Hepatocyte (in vitro differentiated cells): Measurements from ENCODE around the gene RPGR. TPM values are rescaled to one million over a fixed set of nuclear protein-coding genes. Genes with fewer than 3 reads are reported as not detected.

Experiments
- DNase-seq: peaks from one replicate; pipeline ENCODE4 v3.0.0-alpha.2; 2016; ENCODE audit warnings: low spot score
- H2AFZ ChIP-seq: fragments of 200-600 bp; sonication (generic); 2 replicates; pipeline ENCODE4 v1.6.0; 2016; ENCODE audit warnings: antibody characterized with exemption, mild to moderate bottlenecking
- H3K27ac ChIP-seq: fragments of 200-600 bp; sonication (generic); 2 replicates; pipeline ENCODE4 v1.5.1; 2016; ENCODE audit warnings: mild to moderate bottlenecking
- H3K27me3 ChIP-seq: fragments of 200-600 bp; sonication (generic); 2 replicates; pipeline ENCODE4 v1.6.1; 2016
- H3K36me3 ChIP-seq: fragments of 200-600 bp; sonication (generic); replicated peaks from 2 replicates; pipeline ENCODE4 v1.5.1; 2016; ENCODE audit warnings: low read depth; ENCODE audit not compliant: insufficient read depth
- H3K4me1 ChIP-seq: fragments of 200-600 bp; sonication (generic); 2 replicates; pipeline ENCODE4 v1.5.1; 2016; ENCODE audit warnings: mild to moderate bottlenecking, moderate library complexity; ENCODE audit not compliant: insufficient read depth
- H3K4me2 ChIP-seq: fragments of 200-600 bp; sonication (generic); 2 replicates; pipeline ENCODE4 v1.6.0; 2016
- H3K4me3 ChIP-seq: fragments of 200-600 bp; sonication (generic); 2 replicates; pipeline ENCODE4 v1.5.1; 2016; ENCODE audit warnings: mild to moderate bottlenecking
- H3K79me2 ChIP-seq: fragments of 200-600 bp; sonication (generic); 2 replicates; pipeline ENCODE4 v1.6.0; 2017; ENCODE audit warnings: mild to moderate bottlenecking
- H3K9me2 ChIP-seq: fragments of 200-600 bp; sonication (generic); replicated peaks from 2 replicates; pipeline ENCODE4 v1.6.0; 2017; ENCODE audit warnings: mild to moderate bottlenecking; ENCODE audit not compliant: insufficient read depth
- H3K9me3 ChIP-seq: fragments of 200-600 bp; sonication (generic); 2 replicates; pipeline ENCODE4 v1.5.1; 2016; ENCODE audit warnings: low read depth, mild to moderate bottlenecking
- H4K20me1 ChIP-seq: fragments of 200-600 bp; sonication (generic); 2 replicates; pipeline ENCODE4 v1.6.0; 2016; ENCODE audit warnings: mild to moderate bottlenecking; ENCODE audit not compliant: insufficient read depth, poor library complexity, severe bottlenecking
- CTCF ChIP-seq: fragments of 200-600 bp; sonication (generic); IDR thresholded peaks from 2 replicates; pipeline ENCODE4 v1.5.1; 2016; ENCODE audit warnings: antibody characterized with exemption, mild to moderate bottlenecking; ENCODE audit not compliant: poor library complexity
- EZH2 ChIP-seq: fragments of 200-600 bp; sonication (generic); IDR thresholded peaks from 2 replicates; pipeline ENCODE4 v1.6.1; 2016; ENCODE audit warnings: antibody characterized with exemption, mild to moderate bottlenecking, borderline replicate concordance
- EZH2phosphoT487 ChIP-seq: fragments of 200-600 bp; sonication (generic); IDR thresholded peaks from one replicate; pipeline ENCODE4 v1.6.1; 2018; ENCODE audit warnings: antibody characterized with exemption, mild to moderate bottlenecking, low read depth, moderate library complexity; ENCODE audit not compliant: unreplicated experiment, severe bottlenecking
- WGBS: methylation state at CpG from one replicate; pipeline ENCODE4 v1.1.6; 2016; ENCODE audit warnings: low lambda C conversion rate; ENCODE audit errors: missing lambda C conversion rate; 5-methylcytosine and 5-hydroxymethylcytosine counted together
- polyA plus RNA-seq: library from polyadenylated mRNA; unstranded; fragments of >200 nt; fragmentation: Nextera tagmentation; extraction: Ambion mirVana; gene quantifications from 2 replicates; pipeline ENCODE4 v1.2.1, GENCODE V29; 2016
- total RNA-seq: library from RNA; depleted of rRNA; stranded (reverse); fragments of >200 nt; gene quantifications from 2 replicates; pipeline ENCODE4 v1.2.3, GENCODE V29; 2014

Gene RPGR
- total and polyA plus RNA-seq, 2 experiments from 2014 or later: 7.2 to 15.9 TPM

- Histone ChIP-seq H3K79me2 (no peaks in the 10 kb centered on the region), H3K27me3 (no peaks in the 10 kb centered on the region), H3K4me1 (no peaks in the 10 kb centered on the region), H4K20me1 (no peaks in the 10 kb centered on the region), H3K36me3 (no peaks in the 10 kb centered on the region), H2AFZ (no peak overlapping the region), H3K4me3 (no peak overlapping the region), H3K4me2 (peak overlapping the region; percentile 27), H3K9me3 (no peaks in the 10 kb centered on the region), H3K27ac (peak overlapping the region; percentile 10), H3K9me2 (no peaks in the 10 kb centered on the region)
- 46% methylated on average over 3 of the region's 3 CpGs for WGBS
- no peak for DNase-seq
- TF ChIP-seq CTCF (no peak), EZH2phosphoT487 (no peak), EZH2 (no peak)
These were observed 102.2 kb downstream of the RPGR start for GRCh38 chrX:38225093-38225492.

GRCh38 chrX:38224160-38224559 is 103.1 kb downstream of the RPGR start:
- Histone ChIP-seq H3K9me3 (no peaks in the 10 kb centered on the region), H3K4me1 (no peaks in the 10 kb centered on the region), H3K79me2 (no peaks in the 10 kb centered on the region), H3K27me3 (no peaks in the 10 kb centered on the region), H2AFZ (no peak overlapping the region), H3K36me3 (no peaks in the 10 kb centered on the region), H3K4me2 (no peak overlapping the region), H3K9me2 (no peaks in the 10 kb centered on the region), H4K20me1 (no peaks in the 10 kb centered on the region), H3K4me3 (no peak overlapping the region), H3K27ac (no peak overlapping the region)
- no peak for DNase-seq
- no peak for TF ChIP-seq EZH2phosphoT487
- no peak for TF ChIP-seq CTCF
- TF ChIP-seq EZH2: no peak

- peak overlapping the region; percentile 13 for H3K27ac ChIP-seq
These were observed 105.8 kb downstream of the RPGR start for GRCh38 chrX:38221391-38221929.

More at GRCh38 chrX:38221391-38221929, 105.8 kb downstream of the RPGR start:
- H3K79me2 ChIP-seq: no peaks in the 10 kb centered on the region
- no peaks in the 10 kb centered on the region for H3K4me1 ChIP-seq
- H3K36me3 ChIP-seq: no peaks in the 10 kb centered on the region
- no peak for DNase-seq
- H4K20me1 ChIP-seq: no peaks in the 10 kb centered on the region
- H3K4me2 ChIP-seq: peak overlapping the region; percentile 85
- H2AFZ ChIP-seq: peak overlapping the region; percentile 35
- no peak overlapping the region for H3K4me3 ChIP-seq
- TF ChIP-seq CTCF: no peak
- WGBS: 70% methylated on average over 10 of the region's 10 CpGs
- no peaks in the 10 kb centered on the region for H3K9me3 ChIP-seq
- no peaks in the 10 kb centered on the region for H3K27me3 ChIP-seq
- H3K9me2 ChIP-seq: no peaks in the 10 kb centered on the region
